Small intestine (tissue), 7 donors: ENCODE measurements around the gene C15orf61. TPM values are rescaled to one million over a fixed set of nuclear protein-coding genes. Genes with fewer than 3 reads are reported as not detected.

Source experiments
- DNase-seq, 2 donors: peaks; one replicate each; pipeline versions ENCODE4 v3.0.0 to v3.0.0-alpha.2; 2013
- FAIRE-seq: peaks from 2 replicates; lab custom pipeline; 2012; peaks lifted over from hg19 to GRCh38; lab: Jason Lieb, UNC
- H3K27ac ChIP-seq, 3 donors: one replicate each; pipeline ENCODE4 v1.5.1; 2013; ENCODE audit warnings: low read length in 2 of 3, mild to moderate bottlenecking in 2 of 3, control low read depth in 1 of 3, inconsistent platforms in 1 of 3, low read depth in 1 of 3, moderate library complexity in 1 of 3
- H3K27me3 ChIP-seq, 3 donors: one replicate each; pipeline ENCODE4 v1.6.1; 2013; ENCODE audit warnings: low read length in 3 of 3, inconsistent platforms in 1 of 3; ENCODE audit not compliant: control insufficient read depth in 3 of 3, insufficient read depth in 3 of 3
- H3K36me3 ChIP-seq, 3 donors: one replicate each; pipeline ENCODE4 v1.6.1; 2013; ENCODE audit warnings: low read length in 3 of 3, inconsistent platforms in 1 of 3, low read depth in 1 of 3, mild to moderate bottlenecking in 1 of 3, moderate library complexity in 1 of 3; ENCODE audit not compliant: control insufficient read depth in 3 of 3, insufficient read depth in 2 of 3
- H3K4me1 ChIP-seq, 3 donors: one replicate each; pipeline ENCODE4 v1.6.1; 2013; ENCODE audit warnings: low read length in 2 of 3, inconsistent platforms in 1 of 3, low read depth in 1 of 3, mild to moderate bottlenecking in 1 of 3, moderate library complexity in 1 of 3; ENCODE audit not compliant: control insufficient read depth in 3 of 3, insufficient read depth in 2 of 3
- H3K4me3 ChIP-seq, 3 donors: one replicate each; pipeline ENCODE4 v1.5.1; 2013; ENCODE audit warnings: low read length in 3 of 3, control low read depth in 1 of 3, inconsistent platforms in 1 of 3, low read depth in 1 of 3, mild to moderate bottlenecking in 1 of 3, moderate library complexity in 1 of 3
- H3K9me3 ChIP-seq, 2 donors: one replicate each; pipeline ENCODE4 v1.6.1; 2013; ENCODE audit warnings: low read depth in 1 of 2, low read length in 1 of 2; ENCODE audit not compliant: control insufficient read depth in 2 of 2, insufficient read depth in 1 of 2
- WGBS, 3 donors: extraction: QIAGEN DNeasy Blood & Tissue Kit; methylation state at CpG; one replicate each; pipeline ENCODE4 v1.1.7; 2013; 5-methylcytosine and 5-hydroxymethylcytosine counted together
- polyA plus RNA-seq, 4 donors: library from polyadenylated mRNA; stranded (reverse) in 3 of 4; unstranded in 1 of 4; fragments of 200-250 nt in 3 of 4; fragments of 120-200 nt in 1 of 4; gene quantifications; one replicate each; pipeline versions ENCODE4 v1.2.1 to v1.2.3, GENCODE V29; 2013
- donor health status: healthy with polysubstance abuse.
- donor health status: control.
- donor health status: control.
- donor health status: Bipolar disorder and iron deficiency.
- donor health status: healthy.

C15orf61 gene
- polyA plus RNA-seq, 4 donors = 2.2 to 4.5 (median 2.8) TPM

DNA sequence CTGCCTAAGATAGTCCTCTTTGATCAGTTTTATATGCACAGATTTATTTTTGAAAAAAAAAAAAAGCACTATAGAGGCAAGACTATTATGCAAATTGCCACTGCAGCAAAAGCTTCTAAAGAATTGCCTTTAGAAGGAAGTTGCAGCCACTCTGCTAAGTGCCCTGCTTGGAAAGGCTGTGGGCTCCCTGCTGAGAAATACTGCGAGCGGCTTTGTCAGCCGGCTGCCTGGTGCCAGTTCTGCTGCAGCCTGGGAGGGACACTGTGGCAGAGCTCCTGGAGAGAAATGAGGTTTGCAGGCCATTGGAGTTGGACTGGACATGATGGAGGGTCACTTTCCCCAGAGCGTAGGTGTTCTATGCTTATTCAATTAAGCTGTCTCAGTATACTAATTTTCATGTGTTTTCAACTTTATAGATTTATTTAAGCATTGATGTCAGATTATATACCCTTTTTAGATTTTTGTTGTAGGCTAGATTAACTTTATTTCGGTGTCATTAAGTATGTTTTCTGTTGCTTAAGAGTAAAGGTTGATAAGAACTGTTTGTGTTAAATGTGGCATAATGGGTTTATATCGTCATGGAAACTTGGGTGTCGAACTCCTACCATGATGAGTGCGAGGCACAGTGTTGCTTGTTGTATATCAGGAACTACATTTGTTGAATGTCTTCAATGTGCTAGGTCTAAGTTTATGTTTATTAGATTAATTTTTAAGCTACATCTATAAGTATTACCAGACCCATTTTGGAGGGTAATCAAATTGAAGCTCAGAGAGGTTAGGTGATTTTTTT, 28.1 kb downstream of the C15orf61 start:
- no peaks in the 10 kb centered on the region for H3K9me3 ChIP-seq
- H3K4me1 ChIP-seq = peaks cover 0 to 6% (median 0%) of the 10 kb centered on the region in 3 donors
- H3K27ac ChIP-seq = no peak overlapping the region
- H3K36me3 ChIP-seq = peaks cover 3 to 21% (median 6%) of the 10 kb centered on the region in 3 donors
- DNase-seq = no peak
- 75 to 82% (median 75%) methylated on average over 8 of the region's 8 CpGs for WGBS, 3 donors
- FAIRE-seq = no peak
- no peak overlapping the region for H3K4me3 ChIP-seq
- no peaks in the 10 kb centered on the region for H3K27me3 ChIP-seq

- WGBS, 3 donors = 60 to 72% (median 69%) methylated on average over 3 of the region's 3 CpGs
- no peaks in the 10 kb centered on the region for H3K9me3 ChIP-seq
- FAIRE-seq = no peak
These were observed 28.8 kb downstream of the C15orf61 start for GRCh38 chr15:67549736-67550135.

GRCh38 chr15:67550522-67550921, 29.6 kb downstream of the C15orf61 start:
- no peaks in the 10 kb centered on the region for H3K9me3 ChIP-seq
- no peaks in the 10 kb centered on the region for H3K27me3 ChIP-seq
- 67 to 73% (median 68%) methylated on average over 4 of the region's 4 CpGs for WGBS, 3 donors
- H3K27ac ChIP-seq = peak overlapping the region in 1 of 3 donors; percentile 51
- FAIRE-seq (no peak), DNase-seq (peak in 1 of 2 donors; percentile 70)
- H3K4me1 ChIP-seq = peaks cover 0 to 6% (median 0%) of the 10 kb centered on the region in 3 donors
- H3K4me3 ChIP-seq = no peak overlapping the region
- H3K36me3 ChIP-seq = peaks cover 0 to 21% (median 6%) of the 10 kb centered on the region in 3 donors

More at GRCh38 chr15:67549736-67550135, 28.8 kb downstream of the C15orf61 start:
- no peak overlapping the region for H3K4me3 ChIP-seq
- no peaks in the 10 kb centered on the region for H3K27me3 ChIP-seq
- no peak overlapping the region for H3K27ac ChIP-seq
- no peak for DNase-seq
- peaks cover 0 to 6% (median 0%) of the 10 kb centered on the region in 3 donors for H3K4me1 ChIP-seq
- peaks cover 0 to 21% (median 6%) of the 10 kb centered on the region in 3 donors for H3K36me3 ChIP-seq

DNA sequence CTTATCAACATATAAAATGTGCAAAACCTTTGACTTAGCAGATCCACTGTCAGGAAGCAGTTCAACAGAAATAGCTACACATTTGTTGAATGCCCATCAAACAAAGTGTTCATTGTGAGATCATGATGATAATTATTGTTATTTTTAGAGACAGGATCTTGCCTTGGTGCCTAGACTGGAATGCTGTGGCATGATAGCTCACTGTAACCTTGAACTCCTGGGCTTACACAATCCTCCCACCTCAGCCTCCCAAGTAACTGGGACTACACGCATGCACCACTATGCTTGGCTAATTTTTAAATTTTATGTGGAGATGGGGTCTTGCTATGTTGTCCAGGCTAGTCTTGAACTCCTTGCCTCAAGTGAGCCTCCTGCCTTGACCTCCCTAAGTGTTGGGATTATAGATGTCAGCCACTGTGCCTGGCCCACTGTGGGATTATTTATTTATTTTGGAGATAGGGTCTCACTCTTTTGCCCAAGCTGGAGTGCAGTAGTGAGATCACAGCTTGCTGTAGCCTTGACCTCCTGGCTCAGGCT, 30.3 kb downstream of the C15orf61 start:
- Histone ChIP-seq H3K27ac (no peak overlapping the region), H3K4me3 (no peak overlapping the region), H3K4me1 (peaks cover 0 to 5% (median 0%) of the 10 kb centered on the region in 3 donors), H3K36me3 (peaks cover 0 to 19% (median 6%) of the 10 kb centered on the region in 3 donors), H3K27me3 (no peaks in the 10 kb centered on the region), H3K9me3 (no peaks in the 10 kb centered on the region)
- DNase-seq (no peak), FAIRE-seq (no peak)
- WGBS, 3 donors = 97 to 100% (median 98%) methylated on average over 1 of the region's 1 CpG

- Histone ChIP-seq H3K9me3 (no peaks in the 10 kb centered on the region), H3K36me3 (peaks cover 0 to 20% (median 13%) of the 10 kb centered on the region in 3 donors), H3K27me3 (no peaks in the 10 kb centered on the region), H3K27ac (no peak overlapping the region), H3K4me3 (no peak overlapping the region), H3K4me1 (peaks cover 0 to 4% (median 0%) of the 10 kb centered on the region in 3 donors)
- WGBS, 3 donors = 94 to 95% (median 95%) methylated on average over 4 of the region's 4 CpGs
- DNase-seq (no peak), FAIRE-seq (no peak)
These were observed 33.6 kb downstream of the C15orf61 start for GRCh38 chr15:67554580-67554979.

DNA sequence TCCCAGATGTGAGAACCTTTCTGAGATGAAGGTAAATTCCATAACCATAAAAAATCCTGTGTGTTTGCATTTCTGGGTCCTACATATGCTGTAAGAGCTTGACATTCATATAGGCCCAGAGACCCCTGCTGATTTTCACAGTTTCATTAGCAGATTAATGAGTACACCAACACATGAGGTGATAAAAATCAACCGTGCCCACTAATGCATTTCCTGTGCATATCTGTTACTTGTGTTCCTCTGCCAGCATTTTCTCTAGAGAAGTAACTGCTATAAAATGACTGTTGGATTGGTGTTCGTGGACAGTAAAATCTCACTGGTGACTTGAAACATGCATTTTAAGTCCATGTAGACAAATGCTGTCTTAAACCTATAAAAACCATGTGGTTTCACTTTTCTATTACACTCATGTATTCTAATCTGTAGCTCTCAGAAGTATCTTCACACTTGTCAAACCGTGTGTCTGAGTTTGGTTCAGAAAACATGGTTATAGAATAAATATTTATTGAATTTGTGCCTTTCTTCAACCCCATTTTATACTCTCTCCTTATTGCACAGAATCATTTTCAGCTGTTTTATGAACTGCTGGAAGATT, 36.1 kb downstream of the C15orf61 start:
- Histone ChIP-seq H3K27me3 (no peaks in the 10 kb centered on the region), H3K9me3 (no peaks in the 10 kb centered on the region), H3K36me3 (peaks cover 0 to 10% (median 9%) of the 10 kb centered on the region in 3 donors), H3K4me1 (no peaks in the 10 kb centered on the region), H3K4me3 (no peak overlapping the region), H3K27ac (no peak overlapping the region)
- WGBS, 3 donors = 79 to 82% (median 81%) methylated on average over 3 of the region's 3 CpGs
- FAIRE-seq = no peak
- no peak for DNase-seq

GRCh38 chr15:67558502-67558901, 37.6 kb downstream of the C15orf61 start:
- WGBS, 3 donors = 92 to 98% (median 97%) methylated on average over 4 of the region's 4 CpGs
- Histone ChIP-seq H3K27ac (no peak overlapping the region), H3K4me3 (no peak overlapping the region), H3K4me1 (no peaks in the 10 kb centered on the region), H3K9me3 (no peaks in the 10 kb centered on the region), H3K36me3 (peaks cover 0 to 9% (median 7%) of the 10 kb centered on the region in 3 donors), H3K27me3 (no peaks in the 10 kb centered on the region)
- FAIRE-seq = no peak
- no peak for DNase-seq

DNA sequence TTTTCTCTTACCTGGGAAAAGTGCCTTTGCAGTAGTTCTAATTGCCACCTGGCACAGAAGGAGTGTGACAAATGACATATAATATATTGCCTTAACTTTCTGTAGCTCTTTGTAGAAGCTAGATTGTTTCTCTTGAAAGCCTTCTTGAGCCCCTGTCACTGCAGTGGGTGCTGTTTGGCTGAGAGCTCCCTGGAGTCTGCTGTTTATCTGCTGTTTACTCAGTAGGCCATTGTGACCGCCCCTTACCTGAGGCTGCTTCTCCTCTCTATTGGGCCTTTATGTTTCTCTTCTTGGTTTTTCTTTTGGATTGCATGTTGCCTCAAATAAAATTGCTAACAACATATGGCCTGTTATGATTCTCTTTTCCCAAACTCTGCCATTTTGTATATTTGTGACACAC, 38.2 kb downstream of the C15orf61 start:
- no peak overlapping the region for H3K4me3 ChIP-seq
- H3K27me3 ChIP-seq = no peaks in the 10 kb centered on the region
- no peaks in the 10 kb centered on the region for H3K9me3 ChIP-seq
- no peaks in the 10 kb centered on the region for H3K4me1 ChIP-seq
- no peak overlapping the region for H3K27ac ChIP-seq
- peaks cover 0 to 9% (median 7%) of the 10 kb centered on the region in 3 donors for H3K36me3 ChIP-seq
- 95 to 100% (median 96%) methylated on average over 1 of the region's 1 CpG for WGBS, 3 donors
- FAIRE-seq = no peak
- no peak for DNase-seq
